HCT116 (cell line): ENCODE results near the gene GSK3A. TPM values are rescaled to one million over a fixed set of nuclear protein-coding genes. Genes with fewer than 3 reads are reported as not detected.

Experiments used
- ATAC-seq: fragments of 200-7000 bp; cut with Tn5 transposase; 2 replicates; pipeline ENCODE4 v1.9.1; 2020; ENCODE audit warnings: mild to moderate bottlenecking, moderate library complexity
- BruUV-seq: library from RNA; stranded (reverse); fragments of 400-500 nt; replicated peaks from 2 replicates; lab custom pipeline; 2021; lab: Mats Ljungman, UMichigan
- CTCF ChIA-PET: fragments of 300-600 bp; sonication (Branson Sonifier 250); formaldehyde crosslinking; loops from one replicate; lab custom pipeline; 2021; ENCODE audit warnings: antibody characterized with exemption; lab: Charles Lee
- POLR2A ChIA-PET: fragments of 300-600, 350-600 bp; sonication (Branson Sonifier 250); formaldehyde crosslinking; loops from one replicate; lab custom pipeline; 2021; ENCODE audit warnings: antibody characterized with exemption; lab: Charles Lee
- RAD21 ChIA-PET, 2 experiments: fragments of 300-600 bp; sonication (Branson Sonifier 250); formaldehyde crosslinking; loops; one replicate each; lab custom pipeline; 2023; ENCODE audit warnings: low total read pairs in 2 of 2; ENCODE audit not compliant: uncharacterized antibody in 2 of 2, unreplicated experiment in 2 of 2, low non-redundant PET in 1 of 2; lab: Charles Lee
- DNase-seq: peaks from one replicate; pipeline ENCODE4 v3.0.0-alpha.2; 2010; ENCODE audit warnings: low read depth, low spot score
- H2AFZ ChIP-seq: fragments of 200-600 bp; shearing (Covaris generic), sonication (generic); 2 replicates; pipeline ENCODE4 v1.6.1; 2017; ENCODE audit warnings: low read depth, mixed run types, mixed read lengths, antibody characterized with exemption, low read length; ENCODE audit not compliant: poor library complexity, severe bottlenecking
- H3K27ac ChIP-seq: 2 replicates; pipeline ENCODE4 v1.5.1; 2012; ENCODE audit warnings: low read depth, low read length
- H3K27me3 ChIP-seq: fragments of 200-600 bp; sonication (generic); 2 replicates; pipeline ENCODE4 v1.6.1; 2016; ENCODE audit warnings: mixed run types, low read length, mixed read lengths; ENCODE audit not compliant: insufficient read depth
- H3K36me3 ChIP-seq, 2 experiments: fragments of 200-500 bp in 1 of 2; fragments of 200-600 bp in 1 of 2; sonication (Bioruptor generic) in 1 of 2; sonication (generic) in 1 of 2; 2 replicates each; pipeline versions ENCODE4 v1.5.1 to v1.6.1; 2014 to 2016; ENCODE audit warnings: low read length in 2 of 2, inconsistent platforms in 1 of 2, mixed read lengths in 1 of 2, mixed run types in 1 of 2; ENCODE audit not compliant: insufficient read depth in 2 of 2, control insufficient read depth in 1 of 2
- H3K4me1 ChIP-seq, 2 experiments: fragments of 200-600 bp in 1 of 2; sonication (generic) in 1 of 2; 2 replicates each; pipeline versions ENCODE4 v1.5.1 to v1.6.1; 2012 to 2017; ENCODE audit warnings: low read length in 2 of 2, inconsistent platforms in 1 of 2, mild to moderate bottlenecking in 1 of 2, mixed read lengths in 1 of 2, mixed run types in 1 of 2, moderate library complexity in 1 of 2; ENCODE audit not compliant: insufficient read depth in 2 of 2, control insufficient read depth in 1 of 2
- H3K4me2 ChIP-seq: fragments of 200-600 bp; sonication (generic); 2 replicates; pipeline ENCODE4 v1.6.1; 2017; ENCODE audit warnings: mixed run types, low read length, mixed read lengths
- H3K4me3 ChIP-seq, 2 experiments: fragments of 200-600 bp in 1 of 2; sonication (generic) in 1 of 2; replicated peaks in 1 of 2; 2 replicates each; pipeline ENCODE4 v1.5.1; 2011 to 2016; ENCODE audit warnings: low read length in 2 of 2, control low read depth in 1 of 2, low read depth in 1 of 2, mild to moderate bottlenecking in 1 of 2, mixed read lengths in 1 of 2, mixed run types in 1 of 2
- H3K79me2 ChIP-seq: fragments of 200-600 bp; sonication (generic); 2 replicates; pipeline ENCODE4 v1.6.1; 2017; ENCODE audit warnings: mild to moderate bottlenecking, mixed run types, low read length, moderate library complexity, mixed read lengths; ENCODE audit not compliant: insufficient read depth
- H3K9ac ChIP-seq: fragments of 200-600 bp; sonication (generic); 2 replicates; pipeline ENCODE4 v1.6.1; 2016; ENCODE audit warnings: low read length, mixed read lengths
- H3K9me2 ChIP-seq: fragments of 200-600 bp; sonication (generic), shearing (Covaris generic); 2 replicates; pipeline ENCODE4 v1.6.1; 2017; ENCODE audit warnings: mixed run types, mild to moderate bottlenecking, moderate library complexity; ENCODE audit not compliant: insufficient read depth
- H3K9me3 ChIP-seq, 2 experiments: fragments of 200-500 bp in 1 of 2; fragments of 200-600 bp in 1 of 2; sonication (Bioruptor generic) in 1 of 2; sonication (generic) in 1 of 2; 2 replicates each; pipeline ENCODE4 v1.6.1; 2014 to 2017; ENCODE audit warnings: low read length in 2 of 2, mixed read lengths in 2 of 2, inconsistent platforms in 1 of 2, low read depth in 1 of 2, mild to moderate bottlenecking in 1 of 2, mixed run types in 1 of 2, moderate library complexity in 1 of 2; ENCODE audit not compliant: control insufficient read depth in 1 of 2, insufficient read depth in 1 of 2
- H4K20me1 ChIP-seq: fragments of 200-600 bp; sonication (generic), shearing (Covaris generic); 2 replicates; pipeline ENCODE4 v1.6.1; 2017; ENCODE audit warnings: mixed run types, mild to moderate bottlenecking, moderate library complexity; ENCODE audit not compliant: insufficient read depth
- CBX3 ChIP-seq: IDR thresholded peaks from 2 replicates; pipeline ENCODE4 v1.6.1; 2012; ENCODE audit warnings: low read depth
- CEBPB ChIP-seq: IDR thresholded peaks from 2 replicates; pipeline ENCODE4 v1.6.1; 2012; ENCODE audit warnings: low read depth
- EGR1 ChIP-seq: IDR thresholded peaks from 2 replicates; pipeline ENCODE4 v1.6.1; 2012; ENCODE audit warnings: low read depth
- EZH2phosphoT487 ChIP-seq: fragments of 200-600 bp; IDR thresholded peaks from 2 replicates; pipeline ENCODE4 v1.6.1; 2018; ENCODE audit warnings: antibody characterized with exemption, borderline replicate concordance
- FOSL1 ChIP-seq: IDR thresholded peaks from 2 replicates; pipeline ENCODE4 v1.6.1; 2012; ENCODE audit warnings: low read depth
- JUND ChIP-seq: IDR thresholded peaks from 2 replicates; pipeline ENCODE4 v1.6.1; 2012
- POLR2A ChIP-seq: IDR thresholded peaks from 2 replicates; pipeline ENCODE4 v1.7.0; 2011; ENCODE audit warnings: borderline replicate concordance; ENCODE audit not compliant: insufficient read depth, insufficient read length; ENCODE audit errors: extremely low read depth
- SP1 ChIP-seq: IDR thresholded peaks from 2 replicates; pipeline ENCODE4 v1.6.1; 2012; ENCODE audit warnings: low read depth
- SRF ChIP-seq: IDR thresholded peaks from 2 replicates; pipeline ENCODE4 v1.6.1; 2012; ENCODE audit warnings: low read depth
- YY1 ChIP-seq: IDR thresholded peaks from 2 replicates; pipeline ENCODE4 v1.6.1; 2011; ENCODE audit warnings: low read length, low read depth, moderate library complexity, mild to moderate bottlenecking; ENCODE audit not compliant: insufficient replicate concordance; ENCODE audit errors: extremely low read depth
- ZFX ChIP-seq: fragments of 450-650 bp; IDR thresholded peaks from 2 replicates; pipeline ENCODE4 v1.6.1; 2017
- ZNF274 ChIP-seq: fragments of 200-500 bp; sonication (Bioruptor generic); IDR thresholded peaks from 2 replicates; pipeline ENCODE4 v1.6.1; 2014; ENCODE audit warnings: mild to moderate bottlenecking, low read depth, low read length, inconsistent platforms
- intact Hi-C: fragments of 100-400 bp; cut with micrococcal nuclease; formaldehyde crosslinking; loops from 2 replicates; pipeline ENCODE4 v1.10.0; 2022
- total RNA-seq: library from RNA; stranded (reverse); gene quantifications from one replicate; pipeline ENCODE4 v1.2.1, GENCODE V29; 2021; ENCODE audit not compliant: unreplicated experiment
- TF ChIP-seq, protein P1 (sequence below): IDR thresholded peaks from 2 replicates; pipeline ENCODE4 v1.6.1; 2012
- TF ChIP-seq, protein P2 (sequence below): IDR thresholded peaks from 2 replicates; pipeline ENCODE4 v1.6.1; 2011; ENCODE audit warnings: mild to moderate bottlenecking, low read length, moderate library complexity; ENCODE audit not compliant: insufficient replicate concordance; ENCODE audit errors: extremely low read depth
- TF ChIP-seq, protein P3 (sequence below): IDR thresholded peaks from 2 replicates; pipeline ENCODE4 v1.6.1; 2012; ENCODE audit warnings: low read depth

GSK3A gene
- total RNA-seq, 1 experiment from 2014 or later, result 57.2 TPM

DNA sequence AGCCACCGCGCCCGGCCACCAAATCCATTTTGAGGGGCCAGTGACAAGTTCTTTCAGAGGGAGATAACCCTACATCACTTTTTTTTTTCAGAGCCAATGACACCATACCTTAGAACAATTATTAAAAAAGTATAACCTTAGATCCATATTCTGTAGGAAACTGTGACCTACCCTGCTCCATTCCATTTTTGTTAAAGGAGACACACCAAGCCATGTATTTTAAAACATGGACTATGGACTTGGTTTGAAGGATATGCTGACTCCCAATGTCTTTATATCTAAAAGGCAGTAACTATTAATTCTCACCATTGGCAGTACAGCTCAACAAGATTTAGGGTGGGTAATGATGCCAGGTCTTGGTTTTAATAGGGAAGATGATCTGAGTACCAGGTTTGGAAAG, 1.1 kb downstream of the GSK3A start (continued):
- no peak for TF ChIP-seq FOSL1
- no peak for TF ChIP-seq POLR2A
- TF ChIP-seq, all 23 proteins: peak for 0

DNA sequence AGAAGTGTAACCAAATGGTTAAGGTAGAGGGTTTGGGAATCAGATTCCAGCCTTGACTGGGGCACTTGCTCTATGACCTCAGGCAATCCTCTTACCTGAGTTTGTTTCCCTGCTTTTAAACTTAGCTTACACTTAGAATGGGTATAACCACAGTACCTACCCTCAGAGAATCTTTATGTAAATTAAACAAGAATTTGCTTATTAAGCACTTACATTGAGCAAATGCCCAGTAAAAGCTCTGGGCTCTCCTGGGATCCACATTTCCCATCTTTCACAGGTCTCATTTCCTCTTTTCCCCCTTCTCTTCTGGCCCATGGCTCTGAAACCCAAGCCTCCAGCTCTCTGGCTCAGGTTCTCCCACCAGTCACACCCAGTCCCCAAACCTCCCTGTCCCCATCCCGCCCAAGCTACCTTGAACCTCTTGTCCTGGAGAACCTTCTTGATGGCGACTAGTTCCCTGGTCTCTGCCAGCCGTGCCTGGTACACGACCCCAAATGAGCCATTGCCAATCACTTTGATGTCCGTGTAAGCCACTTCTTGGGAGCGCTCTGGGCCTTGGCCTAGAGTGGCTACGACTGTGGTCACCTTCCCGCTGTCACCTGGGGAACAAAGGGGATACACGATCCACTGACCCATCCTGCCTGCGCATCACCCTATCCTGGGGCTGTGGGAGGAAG, 2.7 kb downstream of the GSK3A start:
- no peak overlapping the region for H3K9ac ChIP-seq
- DNase-seq, result no peak
- BruUV-seq, result no TSS peak
- peaks cover 50% of the 10 kb centered on the region for H3K79me2 ChIP-seq
- CTCF ChIA-PET, result no interaction called here
- TF ChIP-seq, protein P1, sequence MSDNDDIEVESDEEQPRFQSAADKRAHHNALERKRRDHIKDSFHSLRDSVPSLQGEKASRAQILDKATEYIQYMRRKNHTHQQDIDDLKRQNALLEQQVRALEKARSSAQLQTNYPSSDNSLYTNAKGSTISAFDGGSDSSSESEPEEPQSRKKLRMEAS, result no peak
- TF ChIP-seq YY1, result no peak
- TF ChIP-seq, protein P2, sequence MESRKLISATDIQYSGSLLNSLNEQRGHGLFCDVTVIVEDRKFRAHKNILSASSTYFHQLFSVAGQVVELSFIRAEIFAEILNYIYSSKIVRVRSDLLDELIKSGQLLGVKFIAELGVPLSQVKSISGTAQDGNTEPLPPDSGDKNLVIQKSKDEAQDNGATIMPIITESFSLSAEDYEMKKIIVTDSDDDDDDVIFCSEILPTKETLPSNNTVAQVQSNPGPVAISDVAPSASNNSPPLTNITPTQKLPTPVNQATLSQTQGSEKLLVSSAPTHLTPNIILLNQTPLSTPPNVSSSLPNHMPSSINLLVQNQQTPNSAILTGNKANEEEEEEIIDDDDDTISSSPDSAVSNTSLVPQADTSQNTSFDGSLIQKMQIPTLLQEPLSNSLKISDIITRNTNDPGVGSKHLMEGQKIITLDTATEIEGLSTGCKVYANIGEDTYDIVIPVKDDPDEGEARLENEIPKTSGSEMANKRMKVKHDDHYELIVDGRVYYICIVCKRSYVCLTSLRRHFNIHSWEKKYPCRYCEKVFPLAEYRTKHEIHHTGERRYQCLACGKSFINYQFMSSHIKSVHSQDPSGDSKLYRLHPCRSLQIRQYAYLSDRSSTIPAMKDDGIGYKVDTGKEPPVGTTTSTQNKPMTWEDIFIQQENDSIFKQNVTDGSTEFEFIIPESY, result no peak
- no peak for TF ChIP-seq EGR1
- no peak for TF ChIP-seq ZFX
- TF ChIP-seq JUND, result no peak
- TF ChIP-seq, protein P3, sequence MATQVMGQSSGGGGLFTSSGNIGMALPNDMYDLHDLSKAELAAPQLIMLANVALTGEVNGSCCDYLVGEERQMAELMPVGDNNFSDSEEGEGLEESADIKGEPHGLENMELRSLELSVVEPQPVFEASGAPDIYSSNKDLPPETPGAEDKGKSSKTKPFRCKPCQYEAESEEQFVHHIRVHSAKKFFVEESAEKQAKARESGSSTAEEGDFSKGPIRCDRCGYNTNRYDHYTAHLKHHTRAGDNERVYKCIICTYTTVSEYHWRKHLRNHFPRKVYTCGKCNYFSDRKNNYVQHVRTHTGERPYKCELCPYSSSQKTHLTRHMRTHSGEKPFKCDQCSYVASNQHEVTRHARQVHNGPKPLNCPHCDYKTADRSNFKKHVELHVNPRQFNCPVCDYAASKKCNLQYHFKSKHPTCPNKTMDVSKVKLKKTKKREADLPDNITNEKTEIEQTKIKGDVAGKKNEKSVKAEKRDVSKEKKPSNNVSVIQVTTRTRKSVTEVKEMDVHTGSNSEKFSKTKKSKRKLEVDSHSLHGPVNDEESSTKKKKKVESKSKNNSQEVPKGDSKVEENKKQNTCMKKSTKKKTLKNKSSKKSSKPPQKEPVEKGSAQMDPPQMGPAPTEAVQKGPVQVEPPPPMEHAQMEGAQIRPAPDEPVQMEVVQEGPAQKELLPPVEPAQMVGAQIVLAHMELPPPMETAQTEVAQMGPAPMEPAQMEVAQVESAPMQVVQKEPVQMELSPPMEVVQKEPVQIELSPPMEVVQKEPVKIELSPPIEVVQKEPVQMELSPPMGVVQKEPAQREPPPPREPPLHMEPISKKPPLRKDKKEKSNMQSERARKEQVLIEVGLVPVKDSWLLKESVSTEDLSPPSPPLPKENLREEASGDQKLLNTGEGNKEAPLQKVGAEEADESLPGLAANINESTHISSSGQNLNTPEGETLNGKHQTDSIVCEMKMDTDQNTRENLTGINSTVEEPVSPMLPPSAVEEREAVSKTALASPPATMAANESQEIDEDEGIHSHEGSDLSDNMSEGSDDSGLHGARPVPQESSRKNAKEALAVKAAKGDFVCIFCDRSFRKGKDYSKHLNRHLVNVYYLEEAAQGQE, result no peak
- no peak for TF ChIP-seq CBX3
- TF ChIP-seq ZNF274, result no peak
- no peak for TF ChIP-seq FOSL1
- no peak for TF ChIP-seq EZH2phosphoT487
- no peak for TF ChIP-seq POLR2A
- no peak for TF ChIP-seq SP1
- no peak for TF ChIP-seq SRF
- TF ChIP-seq CEBPB, result no peak
- H2AFZ ChIP-seq, result no peak overlapping the region
- intact Hi-C loops, result loop anchor here (5.0 kb wide), 1 partner anchor 158 kb away; no protein-coding TSS in a partner anchor
- H3K4me2 ChIP-seq, result no peak overlapping the region
- POLR2A ChIA-PET, result interaction anchor here (0.6 kb wide), 1 partner anchor 169 kb away, joined by 3 read pairs; no protein-coding TSS in a partner anchor
- peaks cover 16 to 24% of the 10 kb centered on the region in 2 experiments; a peak in 3 of 4 replicates for H3K36me3 ChIP-seq
- no peaks in the 10 kb centered on the region for H4K20me1 ChIP-seq
- RAD21 ChIA-PET, result no interaction called here
- ATAC-seq, result no peak
- H3K27ac ChIP-seq, result no peak overlapping the region
- no peaks in the 10 kb centered on the region for H3K9me2 ChIP-seq
- no peak overlapping the region for H3K4me3 ChIP-seq
- H3K9me3 ChIP-seq, result no peaks in the 10 kb centered on the region
- H3K27me3 ChIP-seq, result no peaks in the 10 kb centered on the region
- peaks cover 3 to 14% of the 10 kb centered on the region in 2 experiments for H3K4me1 ChIP-seq
